Left kidney (tissue), 2 donors: ENCODE data around the gene IGSF6. TPM values are rescaled to one million over a fixed set of nuclear protein-coding genes. Genes with fewer than 3 reads are reported as not detected.
"Not testable (repeated sequence)": the region's sequence is repeated elsewhere in the genome, so short reads cannot be mapped to it uniquely, and the experiment has no call there.

Experiments used
- DNase-seq: peaks from one replicate; pipeline ENCODE4 v3.0.0-alpha.2; 2013
- polyA plus RNA-seq: library from polyadenylated mRNA; unstranded; fragments of 120-200 nt; gene quantifications from one replicate; pipeline ENCODE4 v1.2.1, GENCODE V29; 2013; ENCODE audit not compliant: insufficient read length

The IGSF6 gene
- polyA plus RNA-seq, 1 donor: 7.3 TPM

GRCh38 chr16:21654466-21654865, 2.1 kb upstream of the IGSF6 start:
- DNase-seq: no peak

- no peak for DNase-seq
Observed at GRCh38 chr16:21653571-21653970, 1.2 kb upstream of the IGSF6 start.

- DNase-seq: no peak
Observed at GRCh38 chr16:21651515-21651914, 893 bp downstream of the IGSF6 start.

GRCh38 chr16:21650521-21650920, 1.9 kb downstream of the IGSF6 start:
- no peak for DNase-seq

- DNase-seq: not testable (repeated sequence)
Observed at GRCh38 chr16:21649826-21650406, 2.5 kb downstream of the IGSF6 start.

- no peak for DNase-seq
Observed at GRCh38 chr16:21647562-21648164, 4.7 kb downstream of the IGSF6 start.

- DNase-seq: no peak
Observed at GRCh38 chr16:21646721-21647561, 5.5 kb downstream of the IGSF6 start.

GRCh38 chr16:21646091-21646490, 6.3 kb downstream of the IGSF6 start:
- no peak for DNase-seq

- no peak for DNase-seq
Observed at GRCh38 chr16:21645261-21645721, 7.1 kb downstream of the IGSF6 start.

GRCh38 chr16:21644674-21645073, 7.7 kb downstream of the IGSF6 start:
- no peak for DNase-seq

- DNase-seq: no peak
Observed at GRCh38 chr16:21643785-21644184, 8.6 kb downstream of the IGSF6 start.

GRCh38 chr16:21642861-21643260, 9.5 kb downstream of the IGSF6 start:
- DNase-seq: no peak

- DNase-seq: no peak
Observed at GRCh38 chr16:21641916-21642315, 10.5 kb downstream of the IGSF6 start.

- no peak for DNase-seq
Observed at GRCh38 chr16:21639493-21639892, 12.9 kb downstream of the IGSF6 start.

GRCh38 chr16:21638573-21638975, 13.8 kb downstream of the IGSF6 start:
- no peak for DNase-seq

GRCh38 chr16:21637032-21637968, 15.1 kb downstream of the IGSF6 start:
- DNase-seq: no peak

- DNase-seq: not testable (repeated sequence)
Observed at GRCh38 chr16:21635694-21636093, 16.7 kb downstream of the IGSF6 start.

GRCh38 chr16:21634216-21634615, 18.2 kb downstream of the IGSF6 start:
- no peak for DNase-seq

- DNase-seq: not testable (repeated sequence)
Observed at GRCh38 chr16:21631951-21632575, 20.3 kb downstream of the IGSF6 start.

GRCh38 chr16:21631376-21631775, 21.0 kb downstream of the IGSF6 start:
- DNase-seq: not testable (repeated sequence)

GRCh38 chr16:21630866-21631265, 21.5 kb downstream of the IGSF6 start:
- DNase-seq: not testable (repeated sequence)
